Small intestine (tissue), 7 donors: ENCODE results near the gene PRTG. TPM values are rescaled to one million over a fixed set of nuclear protein-coding genes. Genes with fewer than 3 reads are reported as not detected.

Source experiments
- DNase-seq, 2 donors: peaks; one replicate each; pipeline versions ENCODE4 v3.0.0 to v3.0.0-alpha.2; 2013
- FAIRE-seq: peaks from 2 replicates; lab custom pipeline; 2012; peaks lifted over from hg19 to GRCh38; lab: Jason Lieb, UNC
- H3K27ac ChIP-seq, 3 donors: one replicate each; pipeline ENCODE4 v1.5.1; 2013; ENCODE audit warnings: low read length in 2 of 3, mild to moderate bottlenecking in 2 of 3, control low read depth in 1 of 3, inconsistent platforms in 1 of 3, low read depth in 1 of 3, moderate library complexity in 1 of 3
- H3K27me3 ChIP-seq, 3 donors: one replicate each; pipeline ENCODE4 v1.6.1; 2013; ENCODE audit warnings: low read length in 3 of 3, inconsistent platforms in 1 of 3; ENCODE audit not compliant: control insufficient read depth in 3 of 3, insufficient read depth in 3 of 3
- H3K36me3 ChIP-seq, 3 donors: one replicate each; pipeline ENCODE4 v1.6.1; 2013; ENCODE audit warnings: low read length in 3 of 3, inconsistent platforms in 1 of 3, low read depth in 1 of 3, mild to moderate bottlenecking in 1 of 3, moderate library complexity in 1 of 3; ENCODE audit not compliant: control insufficient read depth in 3 of 3, insufficient read depth in 2 of 3
- H3K4me1 ChIP-seq, 3 donors: one replicate each; pipeline ENCODE4 v1.6.1; 2013; ENCODE audit warnings: low read length in 2 of 3, inconsistent platforms in 1 of 3, low read depth in 1 of 3, mild to moderate bottlenecking in 1 of 3, moderate library complexity in 1 of 3; ENCODE audit not compliant: control insufficient read depth in 3 of 3, insufficient read depth in 2 of 3
- H3K4me3 ChIP-seq, 3 donors: one replicate each; pipeline ENCODE4 v1.5.1; 2013; ENCODE audit warnings: low read length in 3 of 3, control low read depth in 1 of 3, inconsistent platforms in 1 of 3, low read depth in 1 of 3, mild to moderate bottlenecking in 1 of 3, moderate library complexity in 1 of 3
- H3K9me3 ChIP-seq, 2 donors: one replicate each; pipeline ENCODE4 v1.6.1; 2013; ENCODE audit warnings: low read depth in 1 of 2, low read length in 1 of 2; ENCODE audit not compliant: control insufficient read depth in 2 of 2, insufficient read depth in 1 of 2
- WGBS, 3 donors: extraction: QIAGEN DNeasy Blood & Tissue Kit; methylation state at CpG; one replicate each; pipeline ENCODE4 v1.1.7; 2013; 5-methylcytosine and 5-hydroxymethylcytosine counted together
- polyA plus RNA-seq, 4 donors: library from polyadenylated mRNA; stranded (reverse) in 3 of 4; unstranded in 1 of 4; fragments of 200-250 nt in 3 of 4; fragments of 120-200 nt in 1 of 4; gene quantifications; one replicate each; pipeline versions ENCODE4 v1.2.1 to v1.2.3, GENCODE V29; 2013
- donor health status: healthy with polysubstance abuse.
- donor health status: control.
- donor health status: control.
- donor health status: Bipolar disorder and iron deficiency.
- donor health status: healthy.

Gene PRTG
- polyA plus RNA-seq, 4 donors = 0.19 to 6.4 TPM; not detected in 2

GRCh38 chr15:55576943-55577342 is 166.0 kb downstream of the PRTG start:
- Histone ChIP-seq H3K27me3 (no peaks in the 10 kb centered on the region), H3K27ac (no peak overlapping the region), H3K9me3 (no peaks in the 10 kb centered on the region), H3K4me1 (no peaks in the 10 kb centered on the region), H3K4me3 (no peak overlapping the region), H3K36me3 (no peaks in the 10 kb centered on the region)
- 58 to 76% (median 59%) methylated on average over 6 of the region's 6 CpGs for WGBS, 3 donors
- DNase-seq (no peak), FAIRE-seq (no peak)

DNA sequence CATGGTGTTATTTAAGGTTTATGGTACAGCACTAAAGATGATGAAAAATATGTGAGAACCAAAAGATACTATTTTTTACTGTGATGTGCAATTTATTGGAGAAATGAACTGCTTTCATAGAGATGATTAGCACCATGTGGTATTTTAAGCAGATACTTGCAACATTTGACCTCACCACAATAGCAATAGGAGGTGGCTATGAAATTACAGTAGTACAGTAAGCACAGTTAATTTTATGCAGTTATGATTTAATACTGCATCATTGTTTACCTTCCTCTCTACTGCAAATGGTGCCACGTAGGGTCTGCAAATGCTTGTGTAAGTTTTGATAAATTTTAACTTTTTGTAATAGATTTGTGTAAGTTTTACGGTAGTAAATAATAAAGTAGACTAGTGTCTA is 168.9 kb downstream of the PRTG start:
- Histone ChIP-seq H3K27ac (no peak overlapping the region), H3K4me3 (no peak overlapping the region), H3K4me1 (no peaks in the 10 kb centered on the region), H3K36me3 (no peaks in the 10 kb centered on the region), H3K27me3 (no peaks in the 10 kb centered on the region), H3K9me3 (peaks cover 0 to 3% of the 10 kb centered on the region in 2 donors)
- DNase-seq (no peak), FAIRE-seq (no peak)
- WGBS, 3 donors = 71 to 88% (median 76%) methylated on average over 2 of the region's 2 CpGs

GRCh38 chr15:55573224-55573623 is 169.7 kb downstream of the PRTG start:
- Histone ChIP-seq H3K4me3 (no peak overlapping the region), H3K27me3 (no peaks in the 10 kb centered on the region), H3K27ac (no peak overlapping the region), H3K36me3 (no peaks in the 10 kb centered on the region), H3K9me3 (peaks cover 0 to 3% of the 10 kb centered on the region in 2 donors), H3K4me1 (no peaks in the 10 kb centered on the region)
- DNase-seq (no peak), FAIRE-seq (no peak)

GRCh38 chr15:55564347-55565145 is 178.4 kb downstream of the PRTG start:
- H3K27ac ChIP-seq = no peak overlapping the region
- no peak overlapping the region for H3K4me3 ChIP-seq
- no peak for FAIRE-seq
- peaks cover 0 to 8% of the 10 kb centered on the region in 2 donors for H3K9me3 ChIP-seq
- H3K36me3 ChIP-seq = no peaks in the 10 kb centered on the region
- H3K4me1 ChIP-seq = no peaks in the 10 kb centered on the region
- DNase-seq = no peak
- H3K27me3 ChIP-seq = no peaks in the 10 kb centered on the region
- 69 to 89% (median 73%) methylated on average over 2 of the region's 2 CpGs for WGBS, 3 donors

- DNase-seq = no peak
- no peaks in the 10 kb centered on the region for H3K36me3 ChIP-seq
- no peak overlapping the region for H3K4me3 ChIP-seq
- WGBS, 3 donors = 76 to 86% (median 82%) methylated on average over 3 of the region's 3 CpGs
- no peaks in the 10 kb centered on the region for H3K4me1 ChIP-seq
- peaks cover 0 to 8% of the 10 kb centered on the region in 2 donors for H3K9me3 ChIP-seq
- no peak overlapping the region for H3K27ac ChIP-seq
- FAIRE-seq = no peak
- no peaks in the 10 kb centered on the region for H3K27me3 ChIP-seq
Measured at GRCh38 chr15:55562601-55563000, 180.4 kb downstream of the PRTG start.

Other genes starting within 250 kb of the PRTG start
- gene DNAAF4, start 234.9 kb downstream of the PRTG start, polyA plus RNA-seq = 1 to 10 TPM in 3 of 4 donors, not detected in 1; 1.8 to 2.4 (median 2.1) TPM
- 1 to 10 TPM in 1 of 4 donors, under 1 TPM in 2, not detected in 1; under 0.01 to 2.8 (median 0.49) TPM for gene PYGO1, start 154.8 kb downstream of the PRTG start, polyA plus RNA-seq